ENCODE results near the gene NAV1. TPM values are rescaled to one million over a fixed set of nuclear protein-coding genes. Genes with fewer than 3 reads are reported as not detected.
A peak's percentile ranks its signal among the peaks of the same experiment; 100 is the strongest.

Gene NAV1
- total and polyA plus RNA-seq, 9 of the 15 experiments (the other 6 are each of a cell fraction or from before 2014, with no cell fraction given) = 0.91 to 16.8 (median 3.2) TPM

- TF ChIP-seq ZBTB11 (CRISPR knock-in tag; IDR thresholded peaks at IDR 0.05) (no peak), ZNF668 (CRISPR knock-in tag; IDR thresholded peaks at IDR 0.05) (no peak), MECOM (CRISPR knock-in tag; IDR thresholded peaks at IDR 0.05) (no peak), ZNF124 (CRISPR knock-in tag; IDR thresholded peaks at IDR 0.05) (no peak), BRD4 (IDR thresholded peaks at IDR 0.05) (no peak), SIN3A (IDR thresholded peaks at IDR 0.05; ENCODE audit: borderline replicate concordance in 2 of 2, control insufficient read depth in 1 of 2, low read depth in 2 of 2, low read length in 2 of 2) (no peak), PRMT5 (CRISPR knock-in tag; IDR thresholded peaks at IDR 0.05) (no peak), TBL1XR1 (IDR thresholded peaks at IDR 0.05; ENCODE audit: low read length in 2 of 2) (peak; percentile 44 to 53; a peak in 1 of 4 replicates), PTTG1 (tag; IDR thresholded peaks at IDR 0.05; ENCODE audit: low read depth) (no peak), ZNF239 (CRISPR knock-in tag; IDR thresholded peaks at IDR 0.05) (no peak), SRSF7 (optimal IDR thresholded peaks at IDR 0.05; ENCODE audit: low read depth, low read length) (no peak), ZNF407 (IDR thresholded peaks at IDR 0.05; ENCODE audit: low read depth) (no peak), ZNF785 (CRISPR knock-in tag; IDR thresholded peaks at IDR 0.05) (no peak), NUFIP1 (IDR thresholded peaks at IDR 0.05; ENCODE audit: partially characterized antibody) (no peak), SRSF3 (IDR thresholded peaks at IDR 0.05; ENCODE audit: insufficient read depth, low read length) (no peak), HINFP (tag; conservative IDR thresholded peaks at IDR 0.05; ENCODE audit: low read depth) (no peak)
Measured at GRCh38 chr1:201559679-201560162, 20.8 kb downstream of the NAV1 start (continued).

Measured in K562 (cell line).